ENCODE measurements around the gene PLSCR2. TPM values are rescaled to one million over a fixed set of nuclear protein-coding genes. Genes with fewer than 3 reads are reported as not detected.

Gene PLSCR2, protein sequence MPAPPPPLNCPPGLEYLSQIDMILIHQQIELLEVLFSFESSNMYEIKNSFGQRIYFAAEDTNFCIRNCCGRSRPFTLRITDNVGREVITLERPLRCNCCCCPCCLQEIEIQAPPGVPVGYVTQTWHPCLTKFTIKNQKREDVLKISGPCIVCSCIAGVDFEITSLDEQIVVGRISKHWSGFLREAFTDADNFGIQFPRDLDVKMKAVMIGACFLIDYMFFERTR
- total RNA-seq, result not detected

DNA sequence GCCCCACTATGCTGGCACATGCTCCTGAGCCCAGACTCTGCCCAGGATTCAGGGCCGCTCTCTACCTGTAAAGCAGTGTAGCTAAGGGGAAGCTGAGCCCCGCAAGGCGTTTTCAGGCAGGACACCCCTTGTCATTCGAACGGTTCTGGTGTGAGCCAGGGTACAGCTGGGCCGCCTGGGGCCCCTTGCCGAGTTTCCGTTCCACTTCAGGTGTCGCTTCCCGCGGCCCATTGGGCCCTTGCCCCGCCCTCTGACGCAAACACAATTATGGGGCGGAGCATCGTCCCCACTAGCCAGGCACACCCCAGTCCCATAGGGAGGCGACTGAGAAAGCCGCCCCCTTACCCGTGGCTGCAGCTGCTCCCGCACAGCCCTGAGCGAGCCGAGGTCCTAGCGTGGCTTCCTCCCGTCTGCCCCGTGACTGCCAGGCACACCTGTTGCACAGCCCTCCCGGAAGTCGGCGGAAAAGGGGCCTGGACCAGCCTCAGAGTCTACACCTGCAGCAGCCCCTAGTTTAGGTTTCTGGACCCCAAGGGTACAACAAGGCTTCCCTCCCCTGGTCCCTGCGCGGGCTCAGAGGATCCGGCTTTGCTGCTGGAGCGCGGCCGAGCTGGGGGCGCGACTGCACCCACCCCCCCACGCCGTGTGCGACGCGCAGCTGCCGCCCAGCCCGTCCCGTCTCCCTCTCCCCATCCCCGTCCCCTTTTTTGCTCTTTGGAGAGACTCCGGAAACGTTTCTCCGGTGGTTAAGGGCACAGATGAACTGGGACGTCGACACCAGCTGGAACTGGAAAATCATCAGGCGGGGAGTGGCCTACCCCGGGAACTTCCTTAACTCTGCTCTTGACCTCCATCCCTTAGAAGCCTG lies at the start of gene PLSCR2:
Gene PLSCR2, minus strand, starts transcription at position 412 of the 868 bp plus-strand sequence. CDS start 9,657 bp downstream, outside the sequence.
- H3K36me3 Mint-ChIP-seq (ENCODE audit: low read depth), result no peaks in the 10 kb centered on the region
- ATAC-seq (replicated peaks), result peak; percentile 97
- peaks cover 6% of the 10 kb centered on the region for H3K27me3 Mint-ChIP-seq
- H3K9me3 Mint-ChIP-seq, result no peaks in the 10 kb centered on the region
- peak within 1 kb of the TSS; percentile 78 for H3K4me3 Mint-ChIP-seq
- peak within 1 kb of the TSS; percentile 67 for H3K27ac Mint-ChIP-seq
- H3K4me1 Mint-ChIP-seq, result no peaks in the 10 kb centered on the region

DNA sequence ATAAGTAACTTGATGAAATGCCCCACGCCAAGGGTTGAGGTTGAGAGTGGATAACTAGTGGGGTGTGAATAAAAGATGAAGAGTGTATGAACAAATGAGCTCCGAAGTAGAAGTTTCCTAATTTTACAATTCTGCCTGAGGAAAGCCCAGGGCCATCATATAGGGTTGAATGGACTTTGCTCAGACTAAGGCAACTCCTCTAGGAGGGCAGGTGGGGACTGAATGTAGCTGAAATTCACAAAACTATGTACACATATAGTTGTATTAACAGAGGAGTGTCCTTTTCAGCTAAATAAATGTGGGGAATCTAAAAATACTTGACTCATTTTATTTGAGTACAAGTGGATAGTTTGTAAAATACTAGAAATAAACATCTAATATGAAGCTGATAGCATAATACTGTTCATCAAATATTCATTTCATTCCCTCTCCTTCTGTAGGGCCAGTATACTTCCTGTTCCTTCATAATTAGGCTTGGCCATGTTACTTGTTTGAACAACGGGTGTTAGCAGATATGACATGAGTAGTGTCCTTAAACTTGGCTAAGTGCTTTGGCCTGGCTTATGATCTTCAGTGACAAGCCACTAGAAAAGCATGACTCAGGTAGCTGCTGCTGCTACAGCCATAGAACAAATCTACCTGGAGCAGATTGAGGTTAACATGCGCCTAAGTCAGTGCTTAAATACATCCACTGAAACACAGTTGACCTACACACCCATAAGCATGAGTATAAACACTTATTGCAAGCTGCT lies 48.5 kb upstream of the PLSCR2 start:
- Mint-ChIP-seq H3K4me3 (no peak overlapping the region), H3K9me3 (no peaks in the 10 kb centered on the region), H3K36me3 (ENCODE audit: low read depth) (peaks cover 66% of the 10 kb centered on the region), H3K27me3 (no peaks in the 10 kb centered on the region), H3K27ac (no peak overlapping the region), H3K4me1 (no peaks in the 10 kb centered on the region)
- ATAC-seq (replicated peaks), result no peak

DNA sequence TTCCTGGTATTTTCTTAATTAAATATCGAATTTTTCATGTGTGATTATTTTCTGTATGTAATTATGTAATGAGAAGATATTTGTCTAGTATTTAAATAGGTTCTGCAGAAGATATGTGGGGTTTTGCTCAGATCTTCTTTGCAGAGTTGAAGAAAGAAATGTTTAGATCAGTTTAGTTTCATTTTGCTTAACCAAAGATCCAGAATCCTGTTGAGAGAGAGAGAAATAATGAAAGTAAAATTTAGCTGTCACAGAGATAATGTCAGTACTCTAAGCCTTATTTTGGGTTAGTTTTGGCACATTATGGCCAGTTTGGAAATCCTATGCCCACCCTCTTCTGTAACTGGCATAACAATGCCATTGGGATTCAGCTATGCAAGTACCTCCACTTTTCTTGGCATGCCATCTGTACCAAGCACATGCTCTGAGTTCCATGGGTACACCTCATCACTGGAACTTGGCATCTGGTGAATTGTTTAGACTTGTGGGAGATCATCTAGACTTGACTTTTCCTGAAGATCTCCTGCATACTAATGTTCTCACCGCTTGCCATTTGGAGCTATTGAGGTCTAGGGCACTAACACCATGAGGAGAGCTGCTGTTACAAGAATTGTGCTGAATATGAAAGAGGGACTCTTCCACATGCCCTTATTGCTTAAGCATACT lies 44.2 kb upstream of the PLSCR2 start:
- H3K4me3 Mint-ChIP-seq, result no peak overlapping the region
- peaks cover 30% of the 10 kb centered on the region for H3K36me3 Mint-ChIP-seq (ENCODE audit: low read depth)
- ATAC-seq (replicated peaks), result no peak
- no peaks in the 10 kb centered on the region for H3K4me1 Mint-ChIP-seq
- no peaks in the 10 kb centered on the region for H3K9me3 Mint-ChIP-seq
- no peaks in the 10 kb centered on the region for H3K27me3 Mint-ChIP-seq
- H3K27ac Mint-ChIP-seq, result no peak overlapping the region

DNA sequence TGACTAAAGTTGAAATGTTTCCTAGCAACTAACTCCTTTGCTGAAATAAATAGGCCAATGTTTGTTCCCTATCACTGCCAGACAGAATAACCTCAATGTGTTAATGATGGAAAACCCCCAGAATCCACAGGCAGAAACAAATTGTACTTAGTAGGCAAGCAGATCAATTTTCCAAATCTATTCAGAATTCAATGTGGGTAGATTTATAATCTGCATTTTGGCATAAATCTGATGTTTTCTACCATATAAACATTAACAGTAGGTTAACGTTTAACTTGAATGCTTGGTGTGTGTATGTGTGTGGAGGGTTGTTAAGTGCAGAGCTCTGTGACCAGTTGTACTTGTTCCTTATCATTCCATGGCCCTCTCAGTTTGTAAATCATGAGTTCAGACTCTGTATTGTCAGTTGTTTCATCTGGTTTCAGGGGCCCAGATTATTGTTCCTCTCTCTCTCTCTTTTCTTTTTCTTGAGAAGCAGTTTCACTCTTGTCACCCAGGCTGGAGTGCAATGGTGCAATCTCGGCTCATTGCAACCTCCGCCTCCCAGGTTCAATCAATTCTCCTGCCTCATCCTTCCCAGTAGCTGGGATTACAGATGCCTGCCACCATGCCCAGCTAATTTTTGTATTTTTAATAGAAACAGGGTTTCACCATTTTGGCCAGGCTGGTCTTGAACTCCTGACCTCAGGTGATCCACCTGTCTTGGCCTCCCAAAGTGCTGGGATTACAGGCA lies 42.2 kb upstream of the PLSCR2 start:
- H3K36me3 Mint-ChIP-seq (ENCODE audit: low read depth), result peaks cover 27% of the 10 kb centered on the region
- H3K27me3 Mint-ChIP-seq, result no peaks in the 10 kb centered on the region
- no peak overlapping the region for H3K4me3 Mint-ChIP-seq
- no peak overlapping the region for H3K27ac Mint-ChIP-seq
- no peaks in the 10 kb centered on the region for H3K9me3 Mint-ChIP-seq
- peaks cover 3% of the 10 kb centered on the region for H3K4me1 Mint-ChIP-seq
- ATAC-seq (replicated peaks), result no peak

DNA sequence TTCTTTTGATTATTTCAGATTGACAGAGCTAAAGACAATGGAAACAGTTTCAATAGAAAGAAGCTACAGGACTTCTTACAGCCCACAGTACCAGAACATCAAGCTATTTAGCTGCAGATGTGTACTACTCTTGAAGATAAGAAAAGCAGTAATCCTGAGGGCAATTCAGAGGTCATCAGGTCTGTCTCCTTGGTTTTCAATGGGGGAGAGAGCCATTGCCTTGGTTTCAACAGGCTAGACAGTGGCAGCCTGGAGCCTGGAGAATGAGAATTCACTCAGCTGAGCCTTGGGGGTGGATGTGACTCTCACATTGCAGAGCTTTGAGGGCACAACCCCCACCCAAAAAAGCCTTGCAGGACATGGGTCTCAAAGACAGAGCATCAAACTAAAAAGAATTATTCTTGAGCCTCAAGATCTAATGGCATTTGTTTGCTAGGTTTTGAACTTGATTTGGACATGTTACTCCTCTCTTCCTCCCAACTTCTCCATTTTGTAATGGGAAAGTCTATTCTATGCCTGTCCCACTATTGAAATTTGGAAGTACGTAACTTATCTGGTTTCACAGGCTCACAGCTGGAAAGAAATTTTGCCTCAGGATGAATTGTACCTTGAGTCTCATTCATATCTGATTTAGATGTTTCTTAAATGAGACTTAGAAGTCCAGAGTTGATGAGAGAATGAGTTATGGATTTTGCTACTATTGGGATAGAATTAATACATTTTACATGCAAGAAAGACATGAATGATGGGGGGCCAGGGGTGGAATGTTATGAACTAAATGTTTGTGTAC lies 38.2 kb upstream of the PLSCR2 start:
- Mint-ChIP-seq H3K27ac (no peak overlapping the region), H3K4me3 (no peak overlapping the region), H3K27me3 (no peaks in the 10 kb centered on the region), H3K9me3 (no peaks in the 10 kb centered on the region), H3K36me3 (ENCODE audit: low read depth) (no peaks in the 10 kb centered on the region), H3K4me1 (peaks cover 9% of the 10 kb centered on the region)
- no peak for ATAC-seq (replicated peaks)

DNA sequence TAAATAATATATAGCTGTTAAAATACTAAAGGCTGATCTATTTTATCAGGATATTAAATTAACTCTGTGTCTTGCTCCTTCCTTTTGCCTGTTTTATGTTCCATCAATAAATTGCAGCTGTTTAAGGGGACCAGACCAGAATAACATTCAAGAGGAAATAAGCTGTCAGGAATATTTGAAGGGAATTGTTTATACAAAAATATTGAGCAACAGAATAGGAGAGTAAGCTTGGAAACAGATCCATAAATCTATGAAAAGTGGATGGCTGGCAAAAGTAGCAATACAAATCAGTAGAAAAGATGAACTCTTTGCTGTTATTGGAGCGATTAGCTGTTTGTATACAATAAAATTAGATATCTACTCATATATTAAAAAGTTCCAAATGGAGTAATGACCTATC lies 36.2 kb upstream of the PLSCR2 start:
- no peaks in the 10 kb centered on the region for H3K27me3 Mint-ChIP-seq
- no peak overlapping the region for H3K27ac Mint-ChIP-seq
- H3K9me3 Mint-ChIP-seq, result no peaks in the 10 kb centered on the region
- H3K36me3 Mint-ChIP-seq (ENCODE audit: low read depth), result no peaks in the 10 kb centered on the region
- ATAC-seq (replicated peaks), result no peak
- no peak overlapping the region for H3K4me3 Mint-ChIP-seq
- H3K4me1 Mint-ChIP-seq, result peaks cover 9% of the 10 kb centered on the region

DNA sequence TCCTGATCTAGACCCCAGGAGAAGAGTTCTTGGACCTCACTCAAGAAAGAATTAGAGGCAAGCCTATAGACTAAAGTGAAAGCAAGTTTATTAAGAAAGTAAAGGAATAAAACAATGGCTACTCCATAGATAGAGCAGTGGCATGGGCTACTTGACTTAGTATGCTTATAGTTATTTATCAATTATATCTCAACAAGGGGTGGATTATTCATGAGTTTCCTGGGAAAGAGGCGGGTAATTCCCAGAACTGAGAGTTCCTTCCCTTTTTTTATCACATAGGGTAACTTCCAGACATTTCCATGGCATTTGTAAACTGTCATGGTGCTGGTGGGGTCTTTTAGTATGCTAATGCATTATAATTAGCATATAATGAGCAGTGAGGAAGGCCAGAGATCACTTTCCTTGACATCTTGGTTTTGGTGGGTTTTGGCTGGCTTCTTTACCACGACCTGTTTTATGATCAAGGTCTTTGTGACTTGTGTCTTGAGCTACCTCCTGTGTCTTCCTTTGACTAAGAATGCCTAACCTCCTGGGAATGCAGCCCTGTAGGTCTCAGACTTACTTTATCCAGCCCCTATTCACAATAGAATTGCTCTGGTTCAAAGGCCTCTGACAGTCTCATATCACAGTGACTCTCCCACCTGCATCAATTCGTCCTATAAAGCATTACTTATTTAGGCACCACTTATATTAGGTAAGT lies 35.3 kb upstream of the PLSCR2 start:
- no peaks in the 10 kb centered on the region for H3K9me3 Mint-ChIP-seq
- no peak overlapping the region for H3K27ac Mint-ChIP-seq
- H3K4me1 Mint-ChIP-seq, result peaks cover 9% of the 10 kb centered on the region
- H3K27me3 Mint-ChIP-seq, result no peaks in the 10 kb centered on the region
- H3K4me3 Mint-ChIP-seq, result no peak overlapping the region
- H3K36me3 Mint-ChIP-seq (ENCODE audit: low read depth), result no peaks in the 10 kb centered on the region
- ATAC-seq (replicated peaks), result no peak

DNA sequence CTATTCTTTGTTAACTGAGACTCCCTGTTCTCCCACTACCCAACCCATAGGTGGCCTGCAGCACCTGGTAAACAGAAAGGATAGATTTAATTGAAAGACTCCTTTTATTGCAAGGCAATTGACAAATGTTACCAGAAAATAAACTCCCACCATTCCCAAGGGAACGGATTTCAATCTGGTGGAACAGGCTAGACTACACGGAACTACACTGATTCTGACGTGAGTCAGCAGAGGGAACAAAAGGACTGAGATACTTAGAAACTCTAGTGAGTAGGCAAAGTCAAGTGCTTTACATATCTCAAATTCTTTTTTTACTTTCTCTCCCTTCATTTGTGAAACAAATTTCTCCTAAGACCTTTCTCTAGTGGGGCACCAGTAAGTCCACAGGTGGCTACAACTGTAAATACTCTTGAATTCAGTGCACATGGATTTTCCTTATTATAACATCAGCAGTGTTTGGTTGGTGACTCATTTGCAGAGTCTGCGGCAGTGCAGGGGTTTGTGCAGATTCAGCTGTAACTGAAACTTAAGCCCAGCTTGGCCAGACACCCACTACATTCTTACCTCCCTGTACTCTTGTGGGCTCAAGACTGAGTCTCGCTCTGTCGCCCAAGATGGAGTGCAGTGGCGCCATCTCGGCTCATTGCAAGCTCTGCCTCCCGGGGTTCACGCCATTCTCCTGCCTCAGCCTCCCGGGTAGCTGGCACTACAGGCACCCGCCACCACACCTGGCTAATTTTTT lies 34.3 kb upstream of the PLSCR2 start:
- no peak overlapping the region for H3K4me3 Mint-ChIP-seq
- H3K9me3 Mint-ChIP-seq, result no peaks in the 10 kb centered on the region
- H3K27ac Mint-ChIP-seq, result no peak overlapping the region
- H3K4me1 Mint-ChIP-seq, result peaks cover 9% of the 10 kb centered on the region
- no peaks in the 10 kb centered on the region for H3K27me3 Mint-ChIP-seq
- no peaks in the 10 kb centered on the region for H3K36me3 Mint-ChIP-seq (ENCODE audit: low read depth)
- ATAC-seq (replicated peaks), result peak; percentile 90

DNA sequence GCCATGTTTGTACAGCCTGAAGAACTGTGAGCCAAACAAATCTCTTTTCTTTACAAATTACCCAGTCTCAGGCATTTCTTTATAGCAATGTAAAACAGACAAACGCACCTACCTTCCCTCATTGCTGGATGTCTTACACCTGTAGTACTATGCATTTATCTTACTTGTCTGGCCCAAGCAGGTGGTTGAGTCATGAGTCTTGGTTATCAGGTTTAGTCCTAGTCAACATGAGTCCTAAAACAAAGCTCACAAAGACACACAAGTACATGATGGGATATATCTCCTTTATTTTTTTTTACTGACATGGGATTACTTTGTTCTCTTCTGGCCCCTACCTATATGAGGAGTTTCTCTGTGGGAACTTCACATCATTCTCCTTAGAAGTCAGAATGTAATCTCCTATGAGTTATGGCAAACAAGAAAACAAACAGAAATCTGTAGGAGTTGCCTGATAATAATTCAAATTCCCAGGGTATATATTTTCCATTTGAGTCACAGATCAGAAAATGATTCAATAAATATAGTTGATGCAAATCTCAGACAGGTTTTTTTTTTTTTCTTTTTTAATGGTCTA lies 33.6 kb upstream of the PLSCR2 start:
- peaks cover 6% of the 10 kb centered on the region for H3K4me1 Mint-ChIP-seq
- H3K9me3 Mint-ChIP-seq, result no peaks in the 10 kb centered on the region
- H3K36me3 Mint-ChIP-seq (ENCODE audit: low read depth), result no peaks in the 10 kb centered on the region
- no peak overlapping the region for H3K27ac Mint-ChIP-seq
- ATAC-seq (replicated peaks), result no peak
- no peak overlapping the region for H3K4me3 Mint-ChIP-seq
- no peaks in the 10 kb centered on the region for H3K27me3 Mint-ChIP-seq

DNA sequence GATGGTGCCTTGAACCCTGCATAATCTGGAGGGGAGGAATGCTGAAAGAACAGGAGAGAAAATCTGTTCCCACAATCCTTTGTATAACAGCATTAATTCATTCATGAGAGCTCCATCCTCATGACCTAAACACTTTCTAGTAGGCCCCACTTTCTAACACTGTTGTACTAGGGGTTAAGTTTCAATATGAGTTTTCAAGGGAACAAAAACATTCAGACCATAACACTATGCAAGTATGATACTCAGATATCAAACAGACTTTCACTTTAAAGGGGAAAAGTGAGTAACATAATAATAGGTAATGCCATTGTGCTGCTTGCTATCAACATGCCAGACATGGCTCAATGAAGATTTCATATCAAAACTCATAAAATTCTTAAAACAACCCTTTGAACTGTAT lies 32.4 kb upstream of the PLSCR2 start:
- Mint-ChIP-seq H3K27ac (no peak overlapping the region), H3K36me3 (ENCODE audit: low read depth) (no peaks in the 10 kb centered on the region), H3K4me1 (peaks cover 6% of the 10 kb centered on the region), H3K27me3 (no peaks in the 10 kb centered on the region), H3K9me3 (no peaks in the 10 kb centered on the region), H3K4me3 (no peak overlapping the region)
- no peak for ATAC-seq (replicated peaks)

DNA sequence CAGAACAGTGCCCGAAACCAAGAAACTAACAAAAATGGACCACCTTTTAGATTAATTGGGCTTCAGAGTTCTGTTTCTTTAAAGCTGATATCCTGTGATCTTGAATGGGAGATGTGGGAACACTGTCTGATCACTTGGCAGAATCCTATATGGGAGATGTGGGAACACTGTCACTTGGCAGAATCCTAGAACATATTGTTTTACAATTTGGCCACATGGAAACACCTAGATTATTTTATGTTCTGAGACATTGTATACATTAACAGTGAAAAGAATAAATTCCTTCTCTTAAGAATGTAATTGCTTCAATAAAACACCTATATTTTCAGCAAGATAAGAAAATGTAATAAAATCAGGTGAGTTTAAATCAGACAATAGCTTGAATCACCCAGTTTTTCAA lies 30.3 kb upstream of the PLSCR2 start:
- no peak for ATAC-seq (replicated peaks)
- H3K36me3 Mint-ChIP-seq (ENCODE audit: low read depth), result no peaks in the 10 kb centered on the region
- peaks cover 6% of the 10 kb centered on the region for H3K4me1 Mint-ChIP-seq
- H3K9me3 Mint-ChIP-seq, result no peaks in the 10 kb centered on the region
- no peak overlapping the region for H3K4me3 Mint-ChIP-seq
- H3K27ac Mint-ChIP-seq, result no peak overlapping the region
- no peaks in the 10 kb centered on the region for H3K27me3 Mint-ChIP-seq
